Muscle of leg (tissue), 11 donors: Measurements from ENCODE around the gene BUB3. TPM values are rescaled to one million over a fixed set of nuclear protein-coding genes. Genes with fewer than 3 reads are reported as not detected.

Experiments
- DNase-seq: peaks from one replicate; pipeline ENCODE4 v3.0.0; 2013
- H3K27ac ChIP-seq: one replicate; pipeline ENCODE4 v1.5.1; 2013; ENCODE audit warnings: mild to moderate bottlenecking, low read length, control low read depth
- H3K27me3 ChIP-seq: one replicate; pipeline ENCODE4 v1.6.1; 2013; ENCODE audit warnings: low read length; ENCODE audit not compliant: control insufficient read depth, insufficient read depth
- H3K36me3 ChIP-seq: one replicate; pipeline ENCODE4 v1.6.1; 2013; ENCODE audit warnings: low read length; ENCODE audit not compliant: control insufficient read depth, insufficient read depth
- H3K4me1 ChIP-seq: one replicate; pipeline ENCODE4 v1.6.1; 2013; ENCODE audit warnings: low read length; ENCODE audit not compliant: control insufficient read depth, insufficient read depth
- H3K4me3 ChIP-seq: one replicate; pipeline ENCODE4 v1.5.1; 2013; ENCODE audit warnings: low read length, control low read depth
- H3K9me3 ChIP-seq: replicated peaks from 2 replicates; pipeline ENCODE4 v1.6.1; 2013; ENCODE audit warnings: low read depth, low read length; ENCODE audit not compliant: control insufficient read depth
- WGBS: methylation state at CpG from one replicate; pipeline ENCODE4 v1.1.5; 2013; ENCODE audit warnings: missing lambda C conversion rate; ENCODE audit not compliant: insufficient coverage; 5-methylcytosine and 5-hydroxymethylcytosine counted together
- polyA plus RNA-seq, 8 donors: library from polyadenylated mRNA; unstranded; fragments of 120-200 nt; gene quantifications; one replicate each; pipeline versions ENCODE4 v1.2.1 to v1.2.3, GENCODE V29; 2013; ENCODE audit warnings: inconsistent platforms in 1 of 8, low replicate concordance in 1 of 8; ENCODE audit not compliant: insufficient read length in 8 of 8, insufficient read depth in 1 of 8
- total RNA-seq: library from RNA; stranded (reverse); fragments of 120-200 nt; gene quantifications from one replicate; pipeline ENCODE4 v1.2.4, GENCODE V29; 2013

BUB3 gene
- total and polyA plus RNA-seq, 9 donors: 55.0 to 70.7 (median 59.7) TPM

DNA sequence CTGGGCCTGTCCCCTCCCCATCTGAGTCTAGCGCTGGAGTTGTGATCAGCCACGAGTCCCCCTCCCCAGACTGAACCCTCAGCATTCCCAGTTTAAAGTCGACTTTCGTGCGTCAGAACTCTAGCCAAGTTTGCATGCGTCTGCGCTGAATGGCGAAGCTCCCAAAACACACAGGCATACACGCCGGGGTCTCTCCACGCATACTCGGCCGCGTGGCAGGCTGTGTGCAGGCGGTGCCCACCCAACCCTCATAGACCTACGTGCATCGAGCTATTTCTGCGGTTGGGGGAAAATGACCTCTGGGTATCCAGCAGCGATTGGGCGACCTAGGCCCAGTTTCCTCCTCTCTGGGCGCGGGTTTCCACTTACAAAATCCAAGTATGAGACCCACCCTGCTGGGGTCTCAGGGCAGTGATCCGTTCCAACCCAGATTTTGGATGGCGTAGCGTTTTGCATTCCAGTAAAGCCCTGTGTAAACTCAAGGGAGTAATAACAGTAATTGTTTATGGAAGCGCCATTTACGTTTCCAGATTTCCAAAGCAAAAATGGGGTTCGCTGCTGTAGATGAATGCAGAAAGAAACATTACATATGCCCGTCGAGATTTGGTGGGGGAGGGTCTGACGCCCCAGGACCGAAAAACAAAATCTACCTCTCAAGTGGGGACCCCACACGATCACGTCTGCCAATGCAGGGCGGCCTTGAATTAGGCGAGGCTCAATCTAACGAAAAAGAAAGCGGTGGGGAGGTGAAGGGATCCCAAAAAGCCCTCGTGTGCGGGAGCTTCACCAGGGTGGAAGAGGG lies 20.5 kb upstream of the BUB3 start:
- H3K27ac ChIP-seq: no peak overlapping the region
- peaks cover 38% of the 10 kb centered on the region for H3K4me1 ChIP-seq
- H3K4me3 ChIP-seq: no peak overlapping the region
- no peaks in the 10 kb centered on the region for H3K36me3 ChIP-seq
- H3K9me3 ChIP-seq: no peaks in the 10 kb centered on the region
- no peak for DNase-seq
- WGBS: 2% methylated on average over 24 of the region's 40 CpGs
- peaks cover 86% of the 10 kb centered on the region for H3K27me3 ChIP-seq

DNA sequence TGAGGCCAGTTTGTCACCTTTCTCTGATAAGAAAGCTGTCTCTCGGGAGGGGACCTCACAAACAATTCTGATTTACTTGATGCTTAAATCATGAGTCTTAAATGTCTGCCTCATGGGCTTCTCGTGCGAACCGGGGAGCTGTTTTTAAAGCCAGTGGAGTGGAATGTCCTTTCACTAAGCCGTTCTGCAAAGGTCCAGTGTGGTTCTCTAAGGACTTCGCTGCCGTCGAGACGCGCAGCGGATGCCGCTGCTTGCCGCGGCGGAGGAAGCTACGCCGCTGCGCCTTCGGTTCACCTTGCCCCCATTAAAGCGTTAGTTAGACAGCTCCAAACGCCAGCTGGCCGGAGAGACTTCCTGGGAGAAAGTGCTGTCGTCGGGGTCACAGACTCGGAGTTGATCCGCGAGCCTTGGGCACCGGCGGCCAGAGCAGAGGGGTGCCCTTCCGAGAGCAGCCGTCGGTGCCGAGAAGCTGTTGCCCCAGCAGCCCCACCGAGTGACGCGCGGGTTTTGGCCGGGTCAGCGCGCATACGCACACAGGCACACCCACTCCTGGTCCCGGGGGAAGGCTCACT lies 19.8 kb upstream of the BUB3 start:
- H3K4me3 ChIP-seq: no peak overlapping the region
- H3K9me3 ChIP-seq: no peaks in the 10 kb centered on the region
- H3K27ac ChIP-seq: no peak overlapping the region
- no peaks in the 10 kb centered on the region for H3K36me3 ChIP-seq
- H3K27me3 ChIP-seq: peaks cover 88% of the 10 kb centered on the region
- peaks cover 39% of the 10 kb centered on the region for H3K4me1 ChIP-seq
- 0% methylated on average over 37 of the region's 42 CpGs for WGBS
- no peak for DNase-seq

DNA sequence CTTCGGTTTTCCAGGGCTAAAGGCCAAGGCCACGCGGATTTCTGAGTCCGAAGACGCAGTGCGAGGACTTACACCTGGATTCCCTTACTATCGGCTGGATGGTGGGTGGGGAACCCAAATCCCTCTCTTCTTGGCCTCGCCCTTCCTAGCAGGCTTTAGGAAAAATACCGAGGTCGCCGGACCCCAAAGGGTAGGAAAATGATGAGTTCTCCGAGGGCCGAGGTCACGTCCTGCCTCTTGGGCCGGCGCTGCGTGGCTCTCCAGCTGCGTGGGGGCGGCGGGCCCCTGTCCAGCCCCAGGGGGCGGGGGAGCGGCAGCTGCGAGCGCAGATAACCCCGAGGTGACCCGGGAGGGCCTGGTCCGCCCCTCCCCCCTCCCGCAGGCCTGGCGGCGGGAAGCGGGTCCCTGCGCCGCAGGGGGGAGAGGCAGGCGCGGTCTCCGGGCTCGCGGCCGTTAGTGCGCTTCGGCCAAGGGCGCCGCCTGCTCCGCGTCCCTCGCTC lies 19.2 kb upstream of the BUB3 start:
- no peaks in the 10 kb centered on the region for H3K9me3 ChIP-seq

DNA sequence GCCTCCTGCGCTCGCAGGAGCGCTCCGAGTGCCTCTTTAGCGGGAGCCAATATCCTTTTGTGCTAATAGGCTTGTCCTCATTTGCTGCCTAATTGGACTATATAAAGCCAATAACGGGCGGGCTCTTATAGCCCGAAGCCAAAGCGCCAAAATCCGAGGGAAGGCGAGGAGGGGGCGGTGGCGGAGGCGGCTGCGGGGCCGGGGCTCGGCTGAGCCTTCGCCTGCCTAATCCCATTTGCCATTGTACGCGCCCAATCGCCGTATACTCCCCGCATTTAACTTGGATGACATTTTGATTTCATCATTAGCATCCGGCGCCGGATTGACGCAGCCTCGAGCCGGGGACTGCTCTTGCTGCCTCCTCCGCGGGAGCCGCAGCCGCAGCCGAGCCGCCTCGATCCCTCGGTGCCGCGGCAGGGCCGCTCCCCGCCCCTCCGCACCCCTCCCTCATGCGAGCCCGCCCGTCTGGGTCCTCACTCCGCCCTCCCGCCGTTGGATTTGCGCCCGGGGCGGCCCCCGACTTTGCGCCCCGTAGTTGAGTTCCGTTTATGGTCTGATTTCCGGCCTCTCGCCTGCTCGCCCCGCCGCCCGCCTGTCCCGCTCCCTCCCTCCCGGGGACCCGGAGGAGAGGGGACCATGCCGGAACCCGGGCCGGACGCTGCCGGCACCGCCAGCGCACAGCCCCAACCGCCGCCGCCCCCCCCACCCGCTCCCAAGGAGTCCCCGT lies 18.6 kb upstream of the BUB3 start, which contains the start of gene HMX3:
Gene HMX3 (plus strand): TSS at position 556 of the 727 bp plus-strand sequence. CDS start 81 bp downstream, at position 637.
- DNase-seq: no peak
- Histone ChIP-seq H3K4me1 (peaks cover 41% of the 10 kb centered on the region), H3K36me3 (no peaks in the 10 kb centered on the region), H3K4me3 (peak within 1 kb of the TSS; percentile 15), H3K9me3 (no peaks in the 10 kb centered on the region), H3K27ac (no peak within 1 kb of the TSS), H3K27me3 (peaks cover 93% of the 10 kb centered on the region)
- WGBS: under 1% methylated on average over 73 of the region's 76 CpGs

More for the DNA sequence above, 19.2 kb upstream of the BUB3 start:
- no peak for DNase-seq
- no peaks in the 10 kb centered on the region for H3K36me3 ChIP-seq
- H3K27ac ChIP-seq: no peak overlapping the region
- H3K4me1 ChIP-seq: peaks cover 41% of the 10 kb centered on the region
- no peak overlapping the region for H3K4me3 ChIP-seq
- peaks cover 88% of the 10 kb centered on the region for H3K27me3 ChIP-seq
- under 1% methylated on average over 37 of the region's 46 CpGs for WGBS

DNA sequence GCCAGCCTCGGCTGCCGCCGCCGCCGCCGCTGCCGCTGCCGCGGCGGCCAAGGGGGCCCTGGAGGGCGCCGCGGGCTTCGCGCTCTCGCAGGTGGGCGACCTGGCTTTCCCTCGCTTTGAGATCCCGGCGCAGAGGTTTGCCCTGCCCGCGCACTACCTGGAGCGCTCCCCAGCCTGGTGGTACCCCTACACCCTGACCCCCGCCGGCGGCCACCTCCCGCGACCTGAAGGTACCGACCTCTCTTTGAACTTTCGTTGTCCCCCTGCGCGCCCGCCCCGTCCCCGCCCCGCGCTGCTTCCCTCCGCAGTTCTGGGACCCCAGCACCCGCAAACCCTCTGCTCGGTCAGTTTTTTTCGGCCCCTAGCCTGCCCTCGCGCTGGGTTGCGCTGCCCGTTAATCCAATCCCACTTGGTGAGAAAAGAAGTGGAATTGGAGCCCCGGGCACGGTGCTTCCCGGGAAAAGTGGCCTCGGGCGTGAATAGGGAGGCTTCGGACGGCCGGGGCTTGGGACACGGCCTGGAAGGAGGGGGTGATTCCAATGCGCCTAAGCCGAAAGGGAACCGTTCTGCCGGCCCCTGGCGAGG lies 17.9 kb upstream of the BUB3 start:
- Histone ChIP-seq H3K36me3 (no peaks in the 10 kb centered on the region), H3K27ac (no peak overlapping the region), H3K9me3 (no peaks in the 10 kb centered on the region), H3K4me3 (no peak overlapping the region), H3K27me3 (peaks cover 96% of the 10 kb centered on the region), H3K4me1 (peaks cover 41% of the 10 kb centered on the region)
- no peak for DNase-seq
- under 1% methylated on average over 58 of the region's 59 CpGs for WGBS

DNA sequence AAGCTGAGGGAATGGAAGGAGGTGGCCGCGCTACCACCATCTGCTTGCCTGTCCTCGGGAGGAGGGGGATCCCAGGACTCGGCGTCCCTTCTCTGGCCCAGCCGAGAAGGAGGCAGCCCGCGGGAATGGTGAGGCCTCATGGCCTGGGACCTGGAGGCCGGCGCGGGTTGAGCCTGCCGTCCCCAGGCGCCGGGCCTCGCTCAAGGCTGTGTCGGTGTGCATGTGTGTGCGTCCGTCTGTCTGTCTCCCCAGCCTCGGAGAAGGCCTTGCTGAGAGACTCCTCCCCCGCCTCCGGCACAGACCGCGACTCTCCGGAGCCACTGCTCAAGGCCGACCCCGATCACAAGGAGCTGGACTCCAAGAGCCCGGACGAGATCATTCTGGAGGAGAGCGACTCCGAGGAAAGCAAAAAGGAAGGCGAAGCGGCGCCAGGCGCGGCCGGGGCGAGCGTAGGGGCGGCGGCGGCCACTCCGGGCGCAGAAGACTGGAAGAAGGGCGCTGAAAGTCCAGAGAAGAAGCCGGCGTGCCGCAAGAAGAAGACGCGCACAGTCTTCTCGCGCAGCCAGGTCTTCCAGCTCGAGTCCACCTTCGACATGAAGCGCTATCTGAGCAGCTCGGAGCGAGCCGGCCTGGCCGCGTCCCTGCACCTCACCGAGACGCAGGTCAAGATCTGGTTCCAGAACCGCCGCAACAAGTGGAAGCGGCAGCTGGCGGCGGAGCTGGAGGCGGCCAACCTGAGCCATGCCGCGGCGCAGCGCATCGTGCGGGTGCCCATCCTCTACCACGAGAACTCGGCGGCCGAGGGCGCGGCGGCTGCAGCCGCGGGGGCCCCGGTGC lies 17.2 kb upstream of the BUB3 start:
- H3K4me3 ChIP-seq: no peak overlapping the region
- WGBS: under 1% methylated on average over 76 of the region's 83 CpGs
- DNase-seq: no peak
- H3K4me1 ChIP-seq: peaks cover 41% of the 10 kb centered on the region
- no peaks in the 10 kb centered on the region for H3K9me3 ChIP-seq
- no peaks in the 10 kb centered on the region for H3K36me3 ChIP-seq
- no peak overlapping the region for H3K27ac ChIP-seq
- peaks cover 97% of the 10 kb centered on the region for H3K27me3 ChIP-seq

DNA sequence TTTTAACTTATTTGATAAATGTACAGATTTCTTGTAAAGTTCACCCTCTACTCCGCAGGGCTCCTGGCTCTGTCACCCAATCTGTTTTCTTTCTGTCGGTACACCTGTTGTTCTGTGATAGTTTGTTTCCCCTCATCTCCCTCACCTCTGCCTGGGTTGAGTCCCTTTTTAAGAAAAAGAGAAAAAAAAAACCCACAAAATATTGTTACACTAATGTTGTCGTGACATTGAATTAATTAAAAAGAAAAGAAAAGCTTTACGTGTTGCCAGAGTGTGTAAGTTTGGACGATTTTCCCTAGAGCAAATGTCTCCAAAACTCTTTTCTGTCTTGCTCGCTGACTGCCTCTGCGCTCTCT lies 15.1 kb upstream of the BUB3 start:
- peaks cover 36% of the 10 kb centered on the region for H3K4me1 ChIP-seq
- peaks cover 97% of the 10 kb centered on the region for H3K27me3 ChIP-seq
- no peak overlapping the region for H3K4me3 ChIP-seq
- no peaks in the 10 kb centered on the region for H3K36me3 ChIP-seq
- no peaks in the 10 kb centered on the region for H3K9me3 ChIP-seq
- DNase-seq: no peak
- 0% methylated on average over 3 of the region's 7 CpGs for WGBS
- no peak overlapping the region for H3K27ac ChIP-seq

DNA sequence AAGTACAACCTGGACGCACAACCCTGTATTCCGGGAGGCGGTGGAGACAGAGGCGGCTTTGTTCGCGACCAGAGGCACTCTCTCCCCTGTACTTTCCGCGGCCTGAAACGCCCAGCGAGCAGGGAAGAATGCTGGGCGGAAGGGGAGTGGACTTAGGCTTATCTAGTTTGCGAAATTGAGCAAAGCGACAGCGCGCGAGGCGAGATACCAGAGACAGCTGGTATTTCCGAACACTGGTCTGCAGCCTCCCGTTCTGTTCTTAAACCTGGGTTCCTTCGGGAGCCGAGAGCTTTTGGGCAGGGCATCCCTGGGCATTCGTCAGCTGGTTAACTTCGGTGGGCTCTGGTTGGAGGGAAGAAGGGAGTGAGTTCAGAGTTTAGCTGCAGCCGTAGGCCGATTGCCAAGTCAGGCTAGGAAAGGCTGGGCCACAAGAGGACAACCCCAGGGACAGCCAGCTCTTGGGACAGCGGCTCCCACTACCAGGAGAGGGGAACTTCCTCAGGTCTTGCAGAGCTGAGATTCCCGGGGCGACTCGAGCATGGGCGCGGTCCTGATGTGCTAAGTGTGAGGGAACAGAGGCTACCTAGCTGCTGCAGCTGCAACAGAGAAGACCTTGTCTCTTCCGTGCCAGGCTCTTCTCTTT lies 14.6 kb upstream of the BUB3 start:
- no peak for DNase-seq
- no peaks in the 10 kb centered on the region for H3K9me3 ChIP-seq
- no peaks in the 10 kb centered on the region for H3K36me3 ChIP-seq
- peaks cover 97% of the 10 kb centered on the region for H3K27me3 ChIP-seq
- no peak overlapping the region for H3K27ac ChIP-seq
- H3K4me3 ChIP-seq: no peak overlapping the region
- 2% methylated on average over 31 of the region's 32 CpGs for WGBS
- H3K4me1 ChIP-seq: peaks cover 34% of the 10 kb centered on the region
